Measurements from ENCODE around the gene RNF150. TPM values are rescaled to one million over a fixed set of nuclear protein-coding genes. Genes with fewer than 3 reads are reported as not detected.
A peak's percentile ranks its signal among the peaks of the same experiment; 100 is the strongest.

RNF150 gene
- total and polyA plus RNA-seq, 12 donors, result 10.8 to 131 (median 93.3) TPM

DNA sequence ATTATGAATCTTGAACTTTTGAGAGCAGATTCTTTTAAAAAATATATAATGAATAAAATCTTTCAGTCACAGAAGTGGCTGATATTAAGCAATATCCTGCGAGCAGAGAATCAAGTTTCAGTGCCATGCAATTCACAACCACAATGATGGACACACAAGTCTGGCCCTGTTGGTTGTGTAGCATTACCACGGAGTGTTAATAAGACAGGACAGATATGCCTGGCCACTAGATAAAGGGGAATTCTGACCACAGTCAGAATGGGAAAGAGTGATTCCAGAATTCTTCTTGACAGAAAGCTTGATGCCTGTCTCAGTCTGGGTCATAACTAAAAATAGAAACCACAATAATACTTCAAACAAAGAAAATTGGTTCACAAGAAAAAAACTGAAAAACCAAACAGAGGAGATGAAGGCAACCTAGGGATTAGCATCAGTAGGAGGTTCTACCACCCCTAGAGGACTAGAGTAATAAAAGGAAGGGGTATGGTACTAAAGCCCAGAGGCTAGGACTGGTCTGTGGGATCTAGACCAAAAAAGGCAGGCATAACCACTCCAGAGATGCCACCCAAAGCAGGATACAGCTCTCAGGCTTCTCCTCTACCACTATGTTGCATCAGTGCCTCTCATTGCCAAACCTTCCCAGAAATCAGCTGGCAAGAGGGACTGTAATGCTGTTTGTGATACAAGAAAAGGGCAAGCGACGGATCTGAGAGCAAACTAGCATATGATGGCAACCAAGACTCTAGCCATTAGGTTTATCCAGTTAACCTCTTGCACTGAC lies 59.0 kb downstream of the RNF150 start:
- ATAC-seq, result peak; percentile 23 to 89 (median 61)
- no peak for DNase-seq
- no peak overlapping the region for H3K4me3 ChIP-seq
- H3K27ac ChIP-seq, result peak overlapping the region in 7 of 10 donors; percentile 19 to 62 (median 34)
- H3K9me3 ChIP-seq, result peaks cover 0 to 6% (median 0%) of the 10 kb centered on the region in 11 donors
- no peak for TF ChIP-seq CTCF (IDR thresholded peaks at IDR 0.05)
- H3K27me3 ChIP-seq, result no peaks in the 10 kb centered on the region
- intact Hi-C loops (cut with DNase I), result no loop called here
- no peaks in the 10 kb centered on the region for H3K36me3 ChIP-seq
- 55 to 60% methylated on average over 4 of the region's 4 CpGs for WGBS, 2 donors
- peaks cover 5 to 52% (median 36%) of the 10 kb centered on the region in 9 donors for H3K4me1 ChIP-seq

DNA sequence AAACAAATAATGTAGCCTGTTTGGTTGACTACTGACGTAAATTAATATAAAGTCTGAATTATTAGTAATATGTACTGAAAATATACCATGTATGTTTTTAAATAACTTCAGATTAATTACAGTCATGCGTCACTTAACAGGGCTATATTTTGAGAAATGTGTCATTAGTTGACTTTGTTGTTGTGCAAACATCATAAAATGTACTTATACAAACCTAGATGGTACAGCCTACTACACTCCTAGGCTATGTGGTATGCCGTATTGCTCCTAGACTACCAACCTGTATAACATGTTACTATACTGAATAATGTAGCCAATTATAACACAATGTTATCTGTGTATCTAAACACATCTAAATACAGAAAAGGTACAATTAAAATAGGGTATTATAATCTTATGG lies 66.6 kb downstream of the RNF150 start:
- Histone ChIP-seq H3K36me3 (no peaks in the 10 kb centered on the region), H3K27me3 (no peaks in the 10 kb centered on the region), H3K27ac (no peak overlapping the region), H3K9me3 (no peaks in the 10 kb centered on the region), H3K4me3 (no peak overlapping the region), H3K4me1 (peaks cover 0 to 13% (median 7%) of the 10 kb centered on the region in 9 donors)
- DNase-seq (no peak), ATAC-seq (no peak)
- intact Hi-C loops (cut with DNase I), result no loop called here
- WGBS, 2 donors, result 96 to 97% methylated on average over 3 of the region's 3 CpGs
- no peak for TF ChIP-seq CTCF (IDR thresholded peaks at IDR 0.05)

DNA sequence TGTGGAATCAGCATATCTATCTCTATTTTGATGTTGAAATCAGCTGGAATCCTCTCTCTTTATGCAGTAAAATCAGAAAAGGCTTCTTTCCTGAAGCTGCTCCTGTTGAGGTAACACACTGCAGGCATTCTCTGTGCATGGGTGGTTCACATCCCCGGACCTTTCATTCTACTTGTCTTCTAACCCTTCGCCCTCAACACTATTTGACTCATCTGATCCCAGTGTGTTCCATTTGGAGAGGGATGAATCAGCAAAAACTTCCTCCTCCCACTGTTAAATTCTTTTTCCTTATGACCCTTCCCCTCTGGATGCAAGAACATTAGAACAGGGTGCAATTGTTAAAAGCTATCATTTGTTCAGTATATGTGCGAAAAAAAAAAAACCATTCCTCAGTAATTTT lies 67.4 kb downstream of the RNF150 start:
- 89 to 91% methylated on average over 3 of the region's 3 CpGs for WGBS, 2 donors
- intact Hi-C loops (cut with DNase I), result no loop called here
- TF ChIP-seq CTCF (IDR thresholded peaks at IDR 0.05), result no peak

DNA sequence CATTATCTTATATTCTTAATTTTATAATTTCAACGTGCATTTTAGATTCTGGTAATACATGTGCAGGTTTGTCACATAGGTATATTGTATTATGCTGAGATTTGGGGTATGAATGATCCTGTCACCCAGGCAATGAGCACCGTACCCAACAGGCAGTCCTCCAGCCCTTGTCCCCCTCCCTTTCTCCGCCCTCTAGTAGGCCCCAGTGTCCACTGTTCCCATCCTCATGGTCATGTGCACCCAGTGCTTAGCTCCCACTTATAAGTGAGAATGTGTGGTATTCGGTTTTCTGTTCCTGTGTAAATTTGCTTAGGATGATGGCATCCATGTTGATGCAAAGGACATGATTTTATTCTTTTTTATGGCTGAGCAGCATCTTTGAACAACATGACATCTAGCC lies 70.6 kb downstream of the RNF150 start:
- Histone ChIP-seq H3K27ac (no peak overlapping the region), H3K27me3 (no peaks in the 10 kb centered on the region), H3K4me1 (peaks cover 0 to 31% (median 10%) of the 10 kb centered on the region in 9 donors), H3K9me3 (no peaks in the 10 kb centered on the region), H3K4me3 (no peak overlapping the region), H3K36me3 (no peaks in the 10 kb centered on the region)
- no peak for TF ChIP-seq CTCF (IDR thresholded peaks at IDR 0.05)
- DNase-seq, result no peak
- peak in 2 of 8 donors; percentile 47 to 74 for ATAC-seq
- 66 to 70% methylated on average over 4 of the region's 4 CpGs for WGBS, 2 donors
- intact Hi-C loops (cut with DNase I), result no loop called here

More for the DNA sequence above, 67.4 kb downstream of the RNF150 start:
- Histone ChIP-seq H3K27ac (no peak overlapping the region), H3K9me3 (no peaks in the 10 kb centered on the region), H3K27me3 (no peaks in the 10 kb centered on the region), H3K36me3 (no peaks in the 10 kb centered on the region), H3K4me3 (no peak overlapping the region), H3K4me1 (peaks cover 0 to 20% (median 7%) of the 10 kb centered on the region in 9 donors)
- ATAC-seq (peak in 1 of 8 donors; percentile 62), DNase-seq (no peak)

Data from heart right ventricle (tissue), 16 donors.